GM21367 (cell line): ENCODE data around the gene TPSB2.
"Not testable (repeated sequence)": the region's sequence is repeated elsewhere in the genome, so short reads cannot be mapped to it uniquely, and the experiment has no call there.

Source experiments
- ATAC-seq: cut with Tn5 transposase; IDR thresholded peaks from one replicate; pipeline ENCODE4 v1.9.1; 2021; ENCODE audit not compliant: unreplicated experiment

TPSB2 gene

GRCh38 chr16:1243907-1244850, 14.2 kb upstream of the TPSB2 start:
- not testable (repeated sequence) for ATAC-seq

- ATAC-seq = not testable (repeated sequence)
These were observed 13.4 kb upstream of the TPSB2 start for GRCh38 chr16:1243363-1243762.

GRCh38 chr16:1241081-1241480, 11.1 kb upstream of the TPSB2 start:
- not testable (repeated sequence) for ATAC-seq

GRCh38 chr16:1240436-1240835, 10.5 kb upstream of the TPSB2 start, which contains the start of gene TPSAB1:
Gene TPSAB1 (plus strand): TSS chr16:1240705. CDS start chr16:1240939, 234 bp downstream.
- ATAC-seq = not testable (repeated sequence)

GRCh38 chr16:1239575-1239974, 9.6 kb upstream of the TPSB2 start:
- not testable (repeated sequence) for ATAC-seq

- ATAC-seq = not testable (repeated sequence)
These were observed 8.9 kb upstream of the TPSB2 start for GRCh38 chr16:1238909-1239308.

- ATAC-seq = no peak
These were observed 8.0 kb upstream of the TPSB2 start for GRCh38 chr16:1237990-1238389.

- not testable (repeated sequence) for ATAC-seq
These were observed 6.7 kb upstream of the TPSB2 start for GRCh38 chr16:1236659-1237058.

GRCh38 chr16:1232049-1232748, 2.2 kb upstream of the TPSB2 start:
- ATAC-seq = not testable (repeated sequence)

- ATAC-seq = not testable (repeated sequence)
These were observed 1.3 kb upstream of the TPSB2 start for GRCh38 chr16:1231301-1231700.

- not testable (repeated sequence) for ATAC-seq
These were observed 658 bp upstream of the TPSB2 start for GRCh38 chr16:1230471-1231212.

- not testable (repeated sequence) for ATAC-seq
These were observed 508 bp downstream of the TPSB2 start for GRCh38 chr16:1229476-1229875.

GRCh38 chr16:1228227-1228626, 1.8 kb downstream of the TPSB2 start:
- not testable (repeated sequence) for ATAC-seq

- ATAC-seq = not testable (repeated sequence)
These were observed 3.3 kb downstream of the TPSB2 start for GRCh38 chr16:1226692-1227091.

GRCh38 chr16:1225728-1226311, 4.2 kb downstream of the TPSB2 start:
- ATAC-seq = not testable (repeated sequence)

GRCh38 chr16:1225051-1225451, 4.9 kb downstream of the TPSB2 start, which contains the start of gene TPSG1:
Gene TPSG1 (minus strand): TSS chr16:1225268. CDS start chr16:1225252, 16 bp downstream.
- no peak for ATAC-seq

- ATAC-seq = no peak
These were observed 5.4 kb downstream of the TPSB2 start for GRCh38 chr16:1224558-1224957.

- no peak for ATAC-seq
These were observed 6.4 kb downstream of the TPSB2 start for GRCh38 chr16:1223355-1224214.

- no peak for ATAC-seq
These were observed 7.2 kb downstream of the TPSB2 start for GRCh38 chr16:1222553-1223354.
